Measurements from ENCODE around the gene REPS1.

- TF ChIP-seq CTCF (IDR thresholded peaks at IDR 0.05), result no peak
- TF ChIP-seq EZH2 (IDR thresholded peaks at IDR 0.05; ENCODE audit: borderline replicate concordance, insufficient read depth, low read depth, low read length, poor library complexity, severe bottlenecking), result no peak
These were observed 24.0 kb downstream of the REPS1 start for GRCh38 chr6:138964012-138964411.
